ENCODE results near the gene TBC1D10A. TPM values are rescaled to one million over a fixed set of nuclear protein-coding genes. Genes with fewer than 3 reads are reported as not detected.

The TBC1D10A gene
- total RNA-seq, 2 donors from 2014 or later = 31.5 to 54.2 TPM

- no peak overlapping the region for H3K4me3 ChIP-seq
- DNase-seq (ENCODE audit: low spot score) (no peak), ATAC-seq (ENCODE audit: insufficient number of reproducible peaks, low FRiP score, low read depth) (no peak)
- no peaks in the 10 kb centered on the region for H3K9me3 ChIP-seq
- H3K27me3 ChIP-seq (replicated peaks; ENCODE audit: insufficient read depth) = no peaks in the 10 kb centered on the region
- H3K27ac ChIP-seq = no peak overlapping the region
- H3K36me3 ChIP-seq = peaks cover 73% of the 10 kb centered on the region
- TF ChIP-seq, protein P1, sequence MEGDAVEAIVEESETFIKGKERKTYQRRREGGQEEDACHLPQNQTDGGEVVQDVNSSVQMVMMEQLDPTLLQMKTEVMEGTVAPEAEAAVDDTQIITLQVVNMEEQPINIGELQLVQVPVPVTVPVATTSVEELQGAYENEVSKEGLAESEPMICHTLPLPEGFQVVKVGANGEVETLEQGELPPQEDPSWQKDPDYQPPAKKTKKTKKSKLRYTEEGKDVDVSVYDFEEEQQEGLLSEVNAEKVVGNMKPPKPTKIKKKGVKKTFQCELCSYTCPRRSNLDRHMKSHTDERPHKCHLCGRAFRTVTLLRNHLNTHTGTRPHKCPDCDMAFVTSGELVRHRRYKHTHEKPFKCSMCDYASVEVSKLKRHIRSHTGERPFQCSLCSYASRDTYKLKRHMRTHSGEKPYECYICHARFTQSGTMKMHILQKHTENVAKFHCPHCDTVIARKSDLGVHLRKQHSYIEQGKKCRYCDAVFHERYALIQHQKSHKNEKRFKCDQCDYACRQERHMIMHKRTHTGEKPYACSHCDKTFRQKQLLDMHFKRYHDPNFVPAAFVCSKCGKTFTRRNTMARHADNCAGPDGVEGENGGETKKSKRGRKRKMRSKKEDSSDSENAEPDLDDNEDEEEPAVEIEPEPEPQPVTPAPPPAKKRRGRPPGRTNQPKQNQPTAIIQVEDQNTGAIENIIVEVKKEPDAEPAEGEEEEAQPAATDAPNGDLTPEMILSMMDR (IDR thresholded peaks at IDR 0.05) = no peak
- peaks cover 16 to 46% of the 10 kb centered on the region in 2 donors for H3K4me1 ChIP-seq (ENCODE audit: control insufficient read depth in 1 of 2, low read depth in 2 of 2)
Observed at GRCh38 chr22:30294066-30294465, 32.7 kb downstream of the TBC1D10A start.

GRCh38 chr22:30293026-30293425 is 33.7 kb downstream of the TBC1D10A start:
- TF ChIP-seq, protein P1 (IDR thresholded peaks at IDR 0.05) = no peak
- peaks cover 64% of the 10 kb centered on the region for H3K36me3 ChIP-seq
- H3K4me1 ChIP-seq (ENCODE audit: control insufficient read depth in 1 of 2, low read depth in 2 of 2) = peaks cover 16 to 46% of the 10 kb centered on the region in 2 donors
- no peak overlapping the region for H3K27ac ChIP-seq
- ATAC-seq (ENCODE audit: insufficient number of reproducible peaks, low FRiP score, low read depth) (no peak), DNase-seq (ENCODE audit: low spot score) (no peak)
- no peaks in the 10 kb centered on the region for H3K27me3 ChIP-seq (replicated peaks; ENCODE audit: insufficient read depth)
- H3K4me3 ChIP-seq = no peak overlapping the region
- no peaks in the 10 kb centered on the region for H3K9me3 ChIP-seq

DNA sequence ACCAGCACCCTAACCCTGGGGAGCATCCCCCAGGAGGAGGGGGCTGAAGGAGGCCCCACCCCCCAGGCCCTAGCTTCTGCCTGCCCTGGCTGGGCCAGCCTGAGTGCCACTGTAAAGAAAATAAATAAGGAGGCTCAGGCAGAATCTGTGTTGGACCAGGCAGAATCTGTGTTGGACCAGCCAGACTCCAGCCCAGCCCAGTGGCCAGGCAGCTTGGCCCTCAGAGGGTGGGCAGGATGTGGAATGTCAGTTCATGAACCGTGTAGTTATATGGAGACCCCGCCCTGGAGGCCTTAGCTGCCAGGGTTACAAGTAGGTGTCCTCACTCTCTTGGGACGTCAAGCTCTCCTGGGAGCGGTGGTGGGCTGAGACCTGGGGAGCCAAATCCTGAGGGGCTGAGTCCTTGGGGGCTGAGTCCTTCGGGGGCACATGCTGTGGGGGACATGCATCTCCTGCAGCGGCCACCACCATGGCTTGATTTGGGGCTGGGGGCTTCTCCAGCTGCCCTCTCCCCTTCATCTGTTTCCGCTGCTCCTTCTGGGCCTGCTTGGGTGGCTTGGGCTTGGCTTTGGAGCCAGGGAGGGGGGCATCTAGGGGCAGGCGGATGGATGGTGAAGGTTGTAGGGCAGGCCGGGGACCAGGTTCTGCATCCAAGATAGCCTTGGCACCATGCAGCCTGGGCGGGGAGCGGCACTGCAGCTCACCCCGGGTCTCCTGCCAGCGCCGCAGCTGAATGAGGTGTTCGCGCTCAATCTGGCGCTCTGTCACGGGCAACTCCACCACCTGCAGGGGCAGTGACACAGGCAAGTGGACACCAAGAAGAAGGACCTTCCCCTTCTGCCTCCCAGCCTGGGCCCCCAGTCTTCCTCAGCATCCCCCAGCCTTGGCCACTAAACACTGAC is 34.4 kb downstream of the TBC1D10A start:
- H3K36me3 ChIP-seq = peaks cover 57% of the 10 kb centered on the region
- H3K9me3 ChIP-seq = no peaks in the 10 kb centered on the region
- peak overlapping the region; percentile 95 to 96 for H3K27ac ChIP-seq
- DNase-seq (ENCODE audit: low spot score) = no peak
- ATAC-seq (ENCODE audit: insufficient number of reproducible peaks, low FRiP score, low read depth) = no peak
- H3K4me1 ChIP-seq (ENCODE audit: control insufficient read depth in 1 of 2, low read depth in 2 of 2) = peaks cover 16 to 46% of the 10 kb centered on the region in 2 donors
- no peak overlapping the region for H3K4me3 ChIP-seq
- TF ChIP-seq, protein P1 (IDR thresholded peaks at IDR 0.05) = no peak
- no peaks in the 10 kb centered on the region for H3K27me3 ChIP-seq (replicated peaks; ENCODE audit: insufficient read depth)

GRCh38 chr22:30291058-30291892 is 35.5 kb downstream of the TBC1D10A start:
- Histone ChIP-seq H3K9me3 (no peaks in the 10 kb centered on the region), H3K27ac (peak overlapping the region; percentile 95 to 96), H3K4me3 (no peak overlapping the region), H3K36me3 (peaks cover 49% of the 10 kb centered on the region), H3K27me3 (replicated peaks; ENCODE audit: insufficient read depth) (no peaks in the 10 kb centered on the region), H3K4me1 (ENCODE audit: control insufficient read depth in 1 of 2, low read depth in 2 of 2) (peaks cover 16 to 42% of the 10 kb centered on the region in 2 donors)
- peak; percentile 84 for DNase-seq (ENCODE audit: low spot score)
- ATAC-seq (ENCODE audit: insufficient number of reproducible peaks, low FRiP score, low read depth) = peak; percentile 35
- TF ChIP-seq, protein P1 (IDR thresholded peaks at IDR 0.05) = no peak
